ENCODE measurements around the gene SHOC1.

DNA sequence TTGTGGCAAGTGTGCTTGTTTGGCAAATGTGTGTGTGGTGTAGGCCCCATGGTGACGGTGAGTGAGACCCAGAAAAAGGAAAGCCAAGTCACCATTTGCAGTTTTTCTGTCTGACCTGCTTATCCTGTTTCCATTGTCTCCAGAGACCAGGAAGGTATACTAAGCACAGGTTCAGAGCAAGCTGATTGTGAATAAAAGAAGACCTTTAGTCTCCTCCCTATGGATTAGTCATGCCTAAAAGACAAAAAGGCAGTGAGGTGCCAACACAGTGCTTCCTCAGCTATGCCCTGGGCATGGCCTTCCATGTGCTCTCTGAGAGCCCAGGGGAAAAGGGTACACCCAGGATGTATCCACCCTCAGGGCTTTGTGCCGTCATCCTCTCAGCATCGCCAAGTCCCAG lies 49.2 kb upstream of the SHOC1 start:
- TF ChIP-seq POLR2A (IDR thresholded peaks at IDR 0.05; ENCODE audit: borderline replicate concordance, extremely low read depth, insufficient read depth, insufficient read length) = no peak
- TF ChIP-seq EZH2phosphoT487 (IDR thresholded peaks at IDR 0.05; ENCODE audit: borderline replicate concordance) = no peak
